SJSA1 (cell line): Measurements from ENCODE around the gene CSRNP3. TPM values are rescaled to one million over a fixed set of nuclear protein-coding genes. Genes with fewer than 3 reads are reported as not detected.

Experiments used
- DNase-seq, 2 experiments: peaks; one replicate each; pipeline ENCODE4 v3.0.0-alpha.2; 2015 to 2020; ENCODE audit warnings: low spot score in 2 of 2, low read depth in 1 of 2
- H3K27ac ChIP-seq: fragments of 250-450 bp; sonication (Bioruptor Pico); 2 replicates; pipeline ENCODE4 v1.5.1; 2020; ENCODE audit warnings: mild to moderate bottlenecking, moderate library complexity
- H3K27me3 ChIP-seq: fragments of 250-450 bp; sonication (Bioruptor Pico); replicated peaks from 2 replicates; pipeline ENCODE4 v1.5.1; 2020; ENCODE audit warnings: mild to moderate bottlenecking, moderate library complexity
- H3K36me3 ChIP-seq: fragments of 250-450 bp; sonication (Bioruptor Pico); 2 replicates; pipeline ENCODE4 v1.5.1; 2020; ENCODE audit warnings: mild to moderate bottlenecking
- H3K4me1 ChIP-seq: fragments of 250-450 bp; sonication (Bioruptor Pico); replicated peaks from 2 replicates; pipeline ENCODE4 v1.6.1; 2021; ENCODE audit warnings: mild to moderate bottlenecking
- H3K4me3 ChIP-seq: fragments of 250-450 bp; sonication (Bioruptor Pico); 2 replicates; pipeline ENCODE4 v1.5.1; 2020; ENCODE audit warnings: mild to moderate bottlenecking
- H3K9me3 ChIP-seq: fragments of 250-450 bp; sonication (Bioruptor Pico); replicated peaks from 2 replicates; pipeline ENCODE4 v1.5.1; 2020; ENCODE audit warnings: mild to moderate bottlenecking
- total RNA-seq: library from RNA; depleted of rRNA; stranded (reverse); fragments of >200 nt; shearing (Covaris generic); gene quantifications from 2 replicates; pipeline ENCODE4 v1.2.3, GENCODE V29; 2014

The CSRNP3 gene
- total RNA-seq, 1 experiment from 2014 or later, result not detected

- Histone ChIP-seq H3K4me1 (no peaks in the 10 kb centered on the region), H3K4me3 (no peak overlapping the region), H3K9me3 (no peaks in the 10 kb centered on the region), H3K27ac (no peak overlapping the region), H3K36me3 (no peaks in the 10 kb centered on the region), H3K27me3 (peaks cover 3% of the 10 kb centered on the region; the same call in 1 of the 2 replicates)
- no peak for DNase-seq
These were observed 222.1 kb downstream of the CSRNP3 start for GRCh38 chr2:165691615-165692014.

- no peaks in the 10 kb centered on the region for H3K4me1 ChIP-seq
- H3K36me3 ChIP-seq, result no peaks in the 10 kb centered on the region
- H3K27me3 ChIP-seq, result no peaks in the 10 kb centered on the region; the same call in none of the 2 replicates
- H3K9me3 ChIP-seq, result no peaks in the 10 kb centered on the region
- no peak for DNase-seq
- no peak overlapping the region for H3K27ac ChIP-seq
- no peak overlapping the region for H3K4me3 ChIP-seq
These were observed 223.4 kb downstream of the CSRNP3 start for GRCh38 chr2:165692906-165693305.

DNA sequence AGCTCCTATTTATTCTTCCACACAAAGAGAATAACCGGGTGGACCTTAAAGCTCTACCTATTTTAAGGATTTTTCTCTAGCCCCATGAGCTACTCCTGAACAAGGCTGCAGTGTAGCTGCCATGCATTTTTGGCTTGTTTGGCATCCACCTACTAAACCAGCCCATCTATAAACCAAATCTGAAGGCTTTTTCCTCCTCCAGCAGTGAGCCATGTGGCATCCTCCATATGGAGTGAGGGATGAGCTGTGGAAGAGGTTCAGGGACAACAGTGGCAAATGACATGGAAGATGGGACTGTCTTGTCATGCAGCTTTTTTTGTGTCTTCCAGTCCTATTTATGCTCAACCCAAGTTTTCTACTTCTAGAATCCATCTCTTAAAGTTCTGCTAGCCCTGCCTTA lies 224.3 kb downstream of the CSRNP3 start:
- no peaks in the 10 kb centered on the region for H3K9me3 ChIP-seq
- H3K36me3 ChIP-seq, result no peaks in the 10 kb centered on the region
- no peak for DNase-seq
- H3K4me1 ChIP-seq, result no peaks in the 10 kb centered on the region
- no peak overlapping the region for H3K27ac ChIP-seq
- no peaks in the 10 kb centered on the region; the same call in none of the 2 replicates for H3K27me3 ChIP-seq
- no peak overlapping the region for H3K4me3 ChIP-seq

DNA sequence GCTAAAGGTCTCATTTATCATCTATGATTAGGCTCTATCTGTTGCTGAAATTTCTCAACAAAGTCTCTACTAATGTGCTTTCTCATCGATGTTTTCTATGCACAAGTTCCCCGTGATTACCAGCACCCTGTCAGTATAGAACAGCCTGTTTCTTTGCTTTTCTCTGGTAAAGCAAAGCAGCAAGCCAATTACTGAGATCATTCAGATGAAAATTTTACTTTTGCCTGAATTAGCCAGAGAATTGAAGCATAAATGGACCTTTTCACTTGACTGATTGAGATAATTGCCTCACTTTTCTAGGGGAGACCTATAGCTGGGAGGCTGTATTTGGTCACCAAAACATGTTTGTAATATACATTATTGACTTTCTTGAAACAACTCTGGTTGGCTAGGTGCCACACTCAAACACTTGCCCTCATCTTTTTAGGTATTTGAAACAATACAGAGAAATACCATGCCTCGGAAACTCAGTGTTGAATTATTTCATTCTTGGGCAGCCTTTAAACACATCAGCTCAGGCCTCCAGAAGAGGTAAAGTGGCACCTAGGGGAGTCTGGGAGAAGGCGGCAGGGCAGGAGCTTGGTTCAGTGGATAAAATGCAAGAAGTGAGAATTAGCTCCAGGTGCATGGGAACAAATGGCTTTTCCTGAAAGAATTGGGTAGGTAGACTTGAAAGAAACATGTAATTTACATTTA lies 228.4 kb downstream of the CSRNP3 start:
- no peaks in the 10 kb centered on the region for H3K9me3 ChIP-seq
- DNase-seq, result no peak
- no peaks in the 10 kb centered on the region for H3K4me1 ChIP-seq
- H3K4me3 ChIP-seq, result no peak overlapping the region
- no peaks in the 10 kb centered on the region; the same call in 1 of the 2 replicates for H3K27me3 ChIP-seq
- H3K36me3 ChIP-seq, result no peaks in the 10 kb centered on the region
- no peak overlapping the region for H3K27ac ChIP-seq

DNA sequence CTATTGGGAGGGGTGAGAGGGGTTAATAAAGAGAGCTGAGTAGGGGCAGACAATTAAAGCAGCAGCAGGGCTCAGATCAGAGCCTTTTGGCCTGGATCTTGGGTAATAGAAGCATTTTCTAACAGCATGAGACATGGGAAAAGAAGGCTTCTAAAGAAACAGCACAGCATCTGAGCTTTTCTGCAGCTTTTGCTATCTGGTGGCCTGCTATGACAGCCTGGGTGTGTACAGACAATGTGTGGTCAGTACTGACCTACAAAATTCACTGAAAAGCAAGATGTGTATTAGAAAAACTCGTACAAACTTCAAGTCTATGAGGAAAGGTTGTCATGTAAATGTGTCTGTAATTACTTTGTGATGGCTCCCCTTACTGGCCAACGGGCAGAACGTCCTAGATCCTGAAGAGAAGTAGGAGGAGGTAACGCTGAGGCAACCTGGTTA lies 229.0 kb downstream of the CSRNP3 start:
- no peak overlapping the region for H3K27ac ChIP-seq
- H3K27me3 ChIP-seq, result no peaks in the 10 kb centered on the region; the same call in 1 of the 2 replicates
- H3K4me1 ChIP-seq, result no peaks in the 10 kb centered on the region
- no peaks in the 10 kb centered on the region for H3K36me3 ChIP-seq
- no peaks in the 10 kb centered on the region for H3K9me3 ChIP-seq
- no peak overlapping the region for H3K4me3 ChIP-seq
- DNase-seq, result no peak

- no peak for DNase-seq
- Histone ChIP-seq H3K4me1 (no peaks in the 10 kb centered on the region), H3K9me3 (no peaks in the 10 kb centered on the region), H3K4me3 (no peak overlapping the region), H3K27ac (no peak overlapping the region), H3K36me3 (no peaks in the 10 kb centered on the region), H3K27me3 (no peaks in the 10 kb centered on the region; the same call in 1 of the 2 replicates)
These were observed 230.4 kb downstream of the CSRNP3 start for GRCh38 chr2:165699946-165700345.

DNA sequence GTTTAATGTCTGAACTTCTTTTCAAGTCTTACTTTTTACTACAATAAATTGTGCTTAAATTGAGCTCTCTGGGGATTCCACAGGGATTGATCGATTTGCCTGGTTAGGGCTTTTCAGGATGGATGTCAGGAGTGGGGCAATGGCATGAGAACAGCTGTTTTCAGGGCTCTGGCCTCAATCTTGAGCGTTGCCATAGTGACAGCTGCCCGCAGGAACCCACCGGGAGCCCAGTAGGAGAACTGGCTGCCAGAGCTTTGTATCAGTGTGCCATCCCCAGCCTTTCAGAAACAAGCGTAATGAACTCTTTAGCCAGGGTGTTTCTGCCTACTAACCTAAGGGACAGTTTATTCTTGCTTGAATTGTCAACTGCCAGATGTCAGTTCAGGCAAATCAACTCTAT lies 231.0 kb downstream of the CSRNP3 start:
- Histone ChIP-seq H3K9me3 (no peaks in the 10 kb centered on the region), H3K27me3 (no peaks in the 10 kb centered on the region; the same call in 1 of the 2 replicates), H3K27ac (no peak overlapping the region), H3K4me1 (no peaks in the 10 kb centered on the region), H3K4me3 (no peak overlapping the region), H3K36me3 (no peaks in the 10 kb centered on the region)
- no peak for DNase-seq

DNA sequence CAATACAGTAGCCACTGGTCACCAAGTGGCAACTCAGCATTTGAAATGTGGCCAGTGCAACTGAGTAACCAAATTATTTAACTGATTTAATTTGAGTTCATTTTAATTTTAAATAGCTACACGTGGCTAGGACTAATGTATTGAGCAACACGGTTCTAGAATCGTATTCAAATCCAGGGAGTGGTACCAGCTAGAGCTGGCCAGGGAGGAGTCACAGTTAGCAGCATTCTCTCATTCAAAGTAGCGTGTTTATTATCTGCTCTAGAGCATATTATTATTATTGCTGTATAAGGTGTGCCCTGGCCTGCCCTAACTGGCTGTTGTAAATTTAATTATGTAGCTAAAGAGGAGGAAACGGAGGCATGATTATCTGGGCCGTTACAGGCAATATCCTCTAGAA lies 231.6 kb downstream of the CSRNP3 start:
- no peaks in the 10 kb centered on the region for H3K4me1 ChIP-seq
- no peaks in the 10 kb centered on the region; the same call in 1 of the 2 replicates for H3K27me3 ChIP-seq
- DNase-seq, result no peak
- no peaks in the 10 kb centered on the region for H3K9me3 ChIP-seq
- H3K36me3 ChIP-seq, result no peaks in the 10 kb centered on the region
- no peak overlapping the region for H3K27ac ChIP-seq
- H3K4me3 ChIP-seq, result no peak overlapping the region

DNA sequence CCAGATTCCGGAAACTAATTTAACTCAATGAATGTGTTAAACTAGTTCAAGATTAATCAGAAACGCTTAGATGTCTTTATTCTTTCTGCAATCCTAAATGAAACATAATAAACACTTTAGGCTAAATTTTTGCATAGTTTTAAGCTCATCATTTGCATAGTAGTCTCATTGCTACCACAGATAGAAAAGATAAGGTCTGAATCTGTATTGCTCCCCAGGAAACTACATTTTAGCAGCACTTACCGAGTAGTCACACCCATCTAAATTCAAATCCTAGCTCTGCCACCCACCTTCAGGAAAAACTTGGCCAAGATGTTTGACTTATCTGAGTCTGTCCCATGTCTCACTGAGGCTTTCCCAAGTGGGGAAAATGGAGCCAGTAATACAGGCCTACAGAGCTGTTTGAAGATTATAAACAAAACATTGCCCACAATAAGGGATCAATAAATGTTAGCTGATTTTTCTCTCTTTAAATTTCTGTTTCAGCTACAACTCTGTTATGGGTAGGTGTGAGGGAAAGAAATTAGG lies 237.5 kb downstream of the CSRNP3 start:
- Histone ChIP-seq H3K4me3 (no peak overlapping the region), H3K27ac (no peak overlapping the region)
- no peak for DNase-seq

DNA sequence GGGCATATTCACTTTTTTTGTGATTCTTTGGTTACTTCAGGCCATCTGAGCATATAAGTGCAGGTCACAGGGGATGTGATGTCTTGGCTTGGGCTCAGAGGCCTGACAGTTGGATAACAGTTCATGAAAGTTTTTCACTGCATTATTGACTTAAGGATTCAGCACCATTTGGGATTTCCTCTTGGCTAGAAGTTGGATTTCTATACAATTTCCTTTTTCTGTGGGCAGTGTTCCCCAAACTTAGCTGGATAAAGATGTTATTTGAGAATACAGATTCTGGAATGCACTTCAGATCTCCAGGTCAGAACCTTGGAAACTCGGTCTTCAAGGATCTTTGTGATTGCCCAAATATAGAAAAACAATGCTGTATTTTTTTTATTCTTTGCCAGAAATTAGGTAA lies 246.6 kb downstream of the CSRNP3 start:
- Histone ChIP-seq H3K27ac (no peak overlapping the region), H3K27me3 (no peaks in the 10 kb centered on the region), H3K4me1 (no peaks in the 10 kb centered on the region), H3K36me3 (no peaks in the 10 kb centered on the region), H3K9me3 (no peaks in the 10 kb centered on the region), H3K4me3 (no peak overlapping the region)
- no peak for DNase-seq

More for the DNA sequence above, 237.5 kb downstream of the CSRNP3 start:
- H3K4me1 ChIP-seq, result no peaks in the 10 kb centered on the region
- no peaks in the 10 kb centered on the region for H3K27me3 ChIP-seq
- H3K9me3 ChIP-seq, result no peaks in the 10 kb centered on the region
- no peaks in the 10 kb centered on the region for H3K36me3 ChIP-seq

DNA sequence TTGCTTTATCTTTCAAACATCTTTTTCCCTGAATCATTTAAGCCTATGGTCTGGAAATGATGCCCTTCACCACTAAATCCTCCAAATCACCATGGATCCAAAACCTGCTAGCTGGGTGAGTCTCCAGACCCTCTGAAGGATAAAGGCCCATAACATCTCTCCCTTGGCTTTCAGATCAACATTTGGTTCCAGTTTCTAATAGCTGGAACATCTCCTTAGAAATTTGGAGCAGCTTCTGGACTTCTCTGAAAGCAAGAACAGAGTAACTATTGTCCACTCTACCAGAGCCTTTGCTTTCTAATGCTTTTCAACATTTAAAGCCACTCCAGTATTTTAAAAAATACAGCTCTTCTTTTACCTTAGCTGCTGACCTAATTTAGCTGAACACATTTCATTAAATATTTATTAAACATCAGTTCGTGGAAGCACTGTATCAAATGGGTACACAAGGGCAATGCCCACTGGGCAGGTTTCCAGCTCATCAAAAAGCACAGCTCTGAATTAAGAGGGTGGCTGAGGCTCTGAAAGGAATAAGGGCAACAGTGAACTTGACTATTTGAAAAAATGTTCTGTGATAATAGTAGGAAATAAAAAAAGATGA lies 249.2 kb downstream of the CSRNP3 start:
- H3K27ac ChIP-seq, result no peak overlapping the region
- H3K4me3 ChIP-seq, result no peak overlapping the region
- no peaks in the 10 kb centered on the region for H3K36me3 ChIP-seq
- no peaks in the 10 kb centered on the region for H3K4me1 ChIP-seq
- no peaks in the 10 kb centered on the region for H3K9me3 ChIP-seq
- no peaks in the 10 kb centered on the region for H3K27me3 ChIP-seq
- no peak for DNase-seq

DNA sequence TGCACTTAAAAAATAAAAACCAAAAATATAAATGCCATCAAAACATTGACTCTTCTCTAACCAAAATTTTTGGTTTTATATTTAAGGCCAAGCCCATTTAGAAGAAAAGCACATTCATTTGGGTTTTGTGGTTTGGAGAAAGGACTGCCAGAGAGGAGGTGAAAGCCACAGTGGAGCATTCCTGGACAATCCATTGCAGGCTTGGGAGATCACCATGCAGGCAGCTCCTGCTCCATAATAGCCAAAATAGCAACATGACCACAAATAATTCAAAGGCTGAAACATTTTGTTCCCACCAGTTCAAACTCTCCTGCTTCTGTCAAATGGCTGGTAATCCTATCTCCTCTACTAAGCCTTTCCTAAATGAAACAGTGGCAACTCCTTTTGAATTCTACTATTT lies 251.0 kb downstream of the CSRNP3 start:
- Histone ChIP-seq H3K9me3 (no peaks in the 10 kb centered on the region), H3K27me3 (no peaks in the 10 kb centered on the region), H3K4me3 (no peak overlapping the region), H3K36me3 (no peaks in the 10 kb centered on the region), H3K4me1 (peaks cover 5% of the 10 kb centered on the region), H3K27ac (no peak overlapping the region)
- DNase-seq, result no peak

- Histone ChIP-seq H3K9me3 (0 out of 2 replicates have a peak, but pooled peaks cover 3% of the 10 kb centered on the region), H3K36me3 (no peaks in the 10 kb centered on the region), H3K27ac (no peak overlapping the region), H3K4me3 (no peak overlapping the region), H3K4me1 (peaks cover 8% of the 10 kb centered on the region), H3K27me3 (no peaks in the 10 kb centered on the region)
- DNase-seq, result peak in 1 of 2 experiments; percentile 4
These were observed 255.9 kb downstream of the CSRNP3 start for GRCh38 chr2:165725421-165725820.
